Measurements from ENCODE around the gene AUH. TPM values are rescaled to one million over a fixed set of nuclear protein-coding genes. Genes with fewer than 3 reads are reported as not detected.

Gene AUH
- total and polyA plus RNA-seq, 2 donors (not counting 1 experiment from before 2014, with no cell fraction given), result 11.3 to 55.5 TPM

- Histone ChIP-seq H3K36me3 (ENCODE audit: control insufficient read depth, insufficient read depth, low read length) (peaks cover 2% of the 10 kb centered on the region), H4K20me1 (ENCODE audit: control insufficient read depth, extremely low read depth, insufficient read depth, low read length) (no peaks in the 10 kb centered on the region), H3K4me2 (ENCODE audit: extremely low read depth, insufficient read depth, low read length) (no peak overlapping the region), H3K4me1 (ENCODE audit: control insufficient read depth, extremely low read depth, insufficient read depth, low read length) (no peaks in the 10 kb centered on the region), H3K27ac (ENCODE audit: insufficient read depth, low read length) (no peak overlapping the region), H3K4me3 (replicated peaks in 1 of 4; ENCODE audit: control extremely low read depth in 1 of 4, insufficient read depth in 1 of 4, low read depth in 3 of 4, low read length in 4 of 4) (no peak overlapping the region), H2AFZ (ENCODE audit: low read length) (no peak overlapping the region), H3K9me3 (ENCODE audit: control insufficient read depth, insufficient read depth, low read depth, low read length) (no peaks in the 10 kb centered on the region), H3K27me3 (ENCODE audit: control insufficient read depth, insufficient read depth, low read length) (no peaks in the 10 kb centered on the region), H3K79me2 (ENCODE audit: control insufficient read depth, insufficient read depth, low read length) (no peaks in the 10 kb centered on the region), H3K9ac (ENCODE audit: insufficient read depth, low read length) (no peak overlapping the region)
- TF ChIP-seq EZH2 (IDR thresholded peaks at IDR 0.05; ENCODE audit: low read length, missing control alignments), result no peak
- no peak for DNase-seq (ENCODE audit: low read depth in 2 of 2)
Observed at GRCh38 chr9:91342575-91342974, 19.1 kb downstream of the AUH start.

GRCh38 chr9:91341749-91342148 is 20.0 kb downstream of the AUH start:
- Histone ChIP-seq H3K9ac (ENCODE audit: insufficient read depth, low read length) (no peak overlapping the region), H3K4me3 (replicated peaks in 1 of 4; ENCODE audit: control extremely low read depth in 1 of 4, insufficient read depth in 1 of 4, low read depth in 3 of 4, low read length in 4 of 4) (no peak overlapping the region), H3K27ac (ENCODE audit: insufficient read depth, low read length) (no peak overlapping the region), H4K20me1 (ENCODE audit: control insufficient read depth, extremely low read depth, insufficient read depth, low read length) (no peaks in the 10 kb centered on the region), H3K27me3 (ENCODE audit: control insufficient read depth, insufficient read depth, low read length) (no peaks in the 10 kb centered on the region), H3K36me3 (ENCODE audit: control insufficient read depth, insufficient read depth, low read length) (peaks cover 2% of the 10 kb centered on the region), H2AFZ (ENCODE audit: low read length) (no peak overlapping the region), H3K9me3 (ENCODE audit: control insufficient read depth, insufficient read depth, low read depth, low read length) (no peaks in the 10 kb centered on the region), H3K4me2 (ENCODE audit: extremely low read depth, insufficient read depth, low read length) (no peak overlapping the region), H3K4me1 (ENCODE audit: control insufficient read depth, extremely low read depth, insufficient read depth, low read length) (no peaks in the 10 kb centered on the region), H3K79me2 (ENCODE audit: control insufficient read depth, insufficient read depth, low read length) (no peaks in the 10 kb centered on the region)
- TF ChIP-seq EZH2 (IDR thresholded peaks at IDR 0.05; ENCODE audit: low read length, missing control alignments), result no peak
- no peak for TF ChIP-seq CTCF (conservative IDR thresholded peaks at IDR 0.05 in 1 of 2, IDR thresholded peaks at IDR 0.05 in 1 of 2; ENCODE audit: low read depth in 1 of 2, low read length in 2 of 2)
- no peak for DNase-seq (ENCODE audit: low read depth in 2 of 2)

GRCh38 chr9:91341258-91341746 is 20.4 kb downstream of the AUH start:
- H3K4me3 ChIP-seq (replicated peaks in 1 of 4; ENCODE audit: control extremely low read depth in 1 of 4, insufficient read depth in 1 of 4, low read depth in 3 of 4, low read length in 4 of 4), result no peak overlapping the region
- H4K20me1 ChIP-seq (ENCODE audit: control insufficient read depth, extremely low read depth, insufficient read depth, low read length), result no peaks in the 10 kb centered on the region
- TF ChIP-seq EZH2 (IDR thresholded peaks at IDR 0.05; ENCODE audit: low read length, missing control alignments) (no peak), CTCF (conservative IDR thresholded peaks at IDR 0.05 in 1 of 2, IDR thresholded peaks at IDR 0.05 in 1 of 2; ENCODE audit: low read depth in 1 of 2, low read length in 2 of 2) (no peak)
- DNase-seq (ENCODE audit: low read depth in 2 of 2), result peak in 1 of 2 donors; percentile 69
- no peaks in the 10 kb centered on the region for H3K9me3 ChIP-seq (ENCODE audit: control insufficient read depth, insufficient read depth, low read depth, low read length)
- H3K4me2 ChIP-seq (ENCODE audit: extremely low read depth, insufficient read depth, low read length), result no peak overlapping the region
- H3K36me3 ChIP-seq (ENCODE audit: control insufficient read depth, insufficient read depth, low read length), result peaks cover 2% of the 10 kb centered on the region
- H3K27me3 ChIP-seq (ENCODE audit: control insufficient read depth, insufficient read depth, low read length), result no peaks in the 10 kb centered on the region
- no peak overlapping the region for H2AFZ ChIP-seq (ENCODE audit: low read length)
- H3K4me1 ChIP-seq (ENCODE audit: control insufficient read depth, extremely low read depth, insufficient read depth, low read length), result no peaks in the 10 kb centered on the region
- H3K79me2 ChIP-seq (ENCODE audit: control insufficient read depth, insufficient read depth, low read length), result no peaks in the 10 kb centered on the region
- no peak overlapping the region for H3K9ac ChIP-seq (ENCODE audit: insufficient read depth, low read length)
- no peak overlapping the region for H3K27ac ChIP-seq (ENCODE audit: insufficient read depth, low read length)

Measured in fibroblast of lung (primary cell).